SHP77 (cell line): ENCODE measurements around the gene HOXB3.

Source experiments
- DNase-seq, 2 experiments: peaks; one replicate each; lab custom pipeline; 2025; lab: John Stamatoyannopoulos, UW

HOXB3 gene

DNA sequence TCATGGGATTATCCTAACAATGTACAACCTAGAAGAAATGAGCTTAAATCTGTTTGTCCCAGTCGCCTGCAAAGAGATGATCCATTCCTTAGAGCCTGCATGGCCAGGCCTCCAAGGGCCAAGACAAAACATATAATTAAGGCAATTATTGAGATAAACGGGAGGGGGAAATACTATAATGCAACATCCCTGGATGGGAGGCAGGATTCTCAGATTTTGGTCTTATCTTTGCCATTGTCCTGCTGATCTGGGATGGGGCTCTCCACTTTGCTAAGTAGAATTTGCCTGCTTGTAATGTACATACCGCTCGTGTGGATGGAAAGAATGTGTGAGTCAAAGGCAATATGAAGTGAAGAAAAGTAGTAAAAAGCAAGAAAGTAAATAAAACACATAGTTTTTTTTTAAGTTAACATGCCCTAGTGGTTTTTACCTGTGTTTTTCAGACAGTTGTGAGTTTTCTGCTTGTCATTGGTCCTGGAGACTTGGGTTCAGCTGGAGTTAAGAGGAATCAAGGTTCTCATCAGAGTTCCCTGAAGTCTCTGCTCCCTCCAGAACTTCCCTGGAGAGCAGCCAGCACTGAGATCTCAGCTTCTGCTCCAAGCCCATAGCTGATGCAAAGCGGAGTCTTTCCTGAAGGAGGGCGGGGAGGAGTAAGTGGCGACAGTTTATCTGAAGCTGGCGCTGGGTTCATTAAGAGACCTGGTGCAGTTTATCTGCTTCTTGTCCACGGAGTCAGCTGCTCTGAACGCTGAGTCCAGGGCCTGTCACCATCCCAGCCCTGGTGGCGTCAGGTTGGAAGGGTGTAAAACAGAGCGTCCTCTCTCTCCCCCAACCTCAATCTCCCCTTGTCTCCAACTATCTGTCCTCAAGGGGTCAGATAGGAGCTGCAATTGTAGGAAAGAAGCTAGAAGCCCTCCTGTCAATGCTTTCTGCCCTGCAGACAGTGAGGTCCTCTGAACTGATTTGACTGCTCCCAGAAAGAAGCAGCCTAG lies 89.3 kb downstream of the HOXB3 start:
- peak in 1 of 2 experiments; percentile 31 for DNase-seq

DNA sequence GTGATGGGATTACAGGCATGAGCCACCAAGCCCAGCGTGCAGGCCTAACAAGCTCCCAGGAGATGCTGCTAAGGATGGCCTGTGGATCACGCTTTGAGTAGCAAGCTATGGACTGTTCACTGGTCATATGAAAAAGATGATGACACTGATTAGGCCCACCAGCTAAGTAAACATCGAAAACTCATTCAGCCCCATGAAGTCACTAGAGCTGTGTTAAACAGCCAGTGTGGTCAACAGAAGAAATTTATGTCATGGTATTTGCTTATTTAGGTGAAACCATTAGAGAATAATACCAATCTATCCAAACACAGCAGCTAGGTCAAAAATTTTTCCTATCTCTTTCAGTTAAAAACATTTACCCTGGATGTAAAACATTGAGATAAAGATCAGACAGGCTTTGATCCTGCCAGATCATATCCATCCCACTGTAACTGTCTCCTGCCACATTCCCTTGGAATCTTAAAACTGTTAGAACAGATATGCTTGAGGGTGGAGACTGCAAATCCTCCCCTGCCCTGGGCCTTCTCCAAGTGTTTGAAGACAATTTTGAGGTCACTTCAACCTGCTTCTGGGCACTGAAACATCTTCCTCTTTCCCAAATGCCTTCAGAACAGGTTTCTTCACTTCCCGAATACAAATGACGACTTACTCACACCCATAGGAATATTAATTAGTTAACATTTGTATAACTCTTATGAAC lies 90.2 kb downstream of the HOXB3 start:
- DNase-seq: peak; percentile 33 to 47

DNA sequence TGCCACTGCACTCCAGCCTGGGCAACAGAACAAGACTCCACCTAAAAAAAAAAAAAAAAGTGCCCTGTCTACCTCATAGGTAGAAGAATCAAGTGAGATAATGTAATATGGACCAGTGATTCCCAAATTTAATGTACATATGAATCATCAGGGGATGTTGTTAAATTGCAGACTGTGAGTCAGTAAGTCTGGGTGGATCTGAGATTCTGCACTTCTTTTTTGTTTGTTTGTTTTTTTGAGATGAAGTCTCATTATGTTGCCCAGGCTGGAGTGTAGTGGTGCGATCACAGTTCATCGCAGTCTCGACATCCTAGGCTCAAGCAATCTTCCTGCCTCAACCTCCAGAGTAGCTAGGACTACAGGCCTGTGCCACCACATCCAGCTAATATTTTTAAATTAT lies 90.8 kb downstream of the HOXB3 start:
- no peak for DNase-seq
